AG09319 (cell line): ENCODE results near the gene BLTP3A.
"Not testable (repeated sequence)": the region's sequence is repeated elsewhere in the genome, so short reads cannot be mapped to it uniquely, and the experiment has no call there.

Source experiments
- DNase-seq: peaks from one replicate; pipeline ENCODE4 v3.0.0-alpha.2; 2010; ENCODE audit warnings: low read depth; ENCODE audit errors: extremely low read depth
- TF ChIP-seq, protein P1 (sequence below): IDR thresholded peaks from 2 replicates; pipeline ENCODE4 v1.5.1; 2011; ENCODE audit warnings: low read depth, mild to moderate bottlenecking, inconsistent platforms, low read length, moderate library complexity

The BLTP3A gene

DNA sequence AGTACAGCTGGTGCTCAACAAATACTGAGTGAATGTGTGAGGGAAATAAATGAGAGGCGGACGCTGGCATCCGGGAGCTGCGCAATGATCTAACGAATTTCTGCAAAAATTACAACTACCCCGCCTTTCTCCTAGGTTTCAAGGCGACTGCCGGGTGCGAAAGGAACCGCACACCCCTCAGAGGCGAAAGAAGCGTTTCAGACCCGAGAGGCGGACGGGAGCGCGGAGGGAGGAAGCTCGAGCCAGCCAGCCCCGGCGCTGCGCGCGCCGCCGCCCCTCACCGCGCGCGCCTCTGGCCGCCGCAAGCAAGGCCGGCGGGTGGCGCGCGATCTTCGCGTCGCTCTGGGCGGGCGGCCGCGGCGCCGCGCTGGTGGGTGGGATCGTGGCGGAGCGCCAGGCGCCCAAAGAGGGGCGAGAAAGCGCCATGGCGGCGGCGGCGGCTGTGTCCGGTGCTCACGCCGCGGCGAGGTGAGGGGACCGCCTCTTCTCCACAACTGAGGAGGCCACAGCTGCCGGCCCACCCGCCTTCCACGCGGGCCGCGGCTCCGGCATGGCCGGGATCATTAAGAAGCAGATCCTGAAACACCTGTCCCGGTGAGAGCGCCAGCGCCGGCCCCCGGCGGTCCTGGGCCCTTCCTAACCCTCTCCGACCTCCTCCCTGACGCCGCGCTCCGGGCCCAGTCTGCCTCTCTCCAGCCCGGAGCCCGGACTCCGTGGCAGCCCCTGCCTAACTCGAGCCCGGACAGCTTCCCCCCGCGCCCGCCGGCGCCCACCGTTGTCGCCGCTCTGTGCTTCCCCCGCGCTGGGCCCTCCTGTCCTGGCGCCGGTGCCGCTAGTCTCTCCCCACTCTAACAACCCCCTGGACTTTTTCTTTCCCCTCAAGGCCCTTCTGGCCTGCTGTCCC lies at the start of gene BLTP3A:
TSS of gene BLTP3A (plus strand) at position 383 of the 904 bp plus-strand sequence. CDS start at position 551, 168 bp downstream.
- DNase-seq: no peak
- TF ChIP-seq, protein P1, sequence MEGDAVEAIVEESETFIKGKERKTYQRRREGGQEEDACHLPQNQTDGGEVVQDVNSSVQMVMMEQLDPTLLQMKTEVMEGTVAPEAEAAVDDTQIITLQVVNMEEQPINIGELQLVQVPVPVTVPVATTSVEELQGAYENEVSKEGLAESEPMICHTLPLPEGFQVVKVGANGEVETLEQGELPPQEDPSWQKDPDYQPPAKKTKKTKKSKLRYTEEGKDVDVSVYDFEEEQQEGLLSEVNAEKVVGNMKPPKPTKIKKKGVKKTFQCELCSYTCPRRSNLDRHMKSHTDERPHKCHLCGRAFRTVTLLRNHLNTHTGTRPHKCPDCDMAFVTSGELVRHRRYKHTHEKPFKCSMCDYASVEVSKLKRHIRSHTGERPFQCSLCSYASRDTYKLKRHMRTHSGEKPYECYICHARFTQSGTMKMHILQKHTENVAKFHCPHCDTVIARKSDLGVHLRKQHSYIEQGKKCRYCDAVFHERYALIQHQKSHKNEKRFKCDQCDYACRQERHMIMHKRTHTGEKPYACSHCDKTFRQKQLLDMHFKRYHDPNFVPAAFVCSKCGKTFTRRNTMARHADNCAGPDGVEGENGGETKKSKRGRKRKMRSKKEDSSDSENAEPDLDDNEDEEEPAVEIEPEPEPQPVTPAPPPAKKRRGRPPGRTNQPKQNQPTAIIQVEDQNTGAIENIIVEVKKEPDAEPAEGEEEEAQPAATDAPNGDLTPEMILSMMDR: no peak

DNA sequence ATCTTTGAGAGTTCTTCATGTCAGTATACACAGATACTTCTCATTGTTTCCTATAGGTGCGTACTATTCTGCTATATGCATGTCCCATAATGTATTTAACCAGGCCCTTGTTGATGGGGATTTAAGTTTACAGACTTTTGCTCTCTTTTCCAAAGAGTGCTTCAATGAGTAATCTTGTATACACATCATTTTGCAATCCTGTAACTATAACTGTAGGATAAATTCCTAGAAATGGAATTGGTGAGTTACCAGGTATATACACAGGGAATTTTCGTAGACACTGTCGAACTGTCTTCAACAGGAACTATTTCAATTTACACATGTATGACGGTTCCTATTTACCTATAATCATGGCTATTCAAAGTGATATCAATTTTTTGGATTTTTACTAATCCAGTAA lies 49.8 kb upstream of the BLTP3A start:
- TF ChIP-seq, protein P1: no peak
- no peak for DNase-seq

DNA sequence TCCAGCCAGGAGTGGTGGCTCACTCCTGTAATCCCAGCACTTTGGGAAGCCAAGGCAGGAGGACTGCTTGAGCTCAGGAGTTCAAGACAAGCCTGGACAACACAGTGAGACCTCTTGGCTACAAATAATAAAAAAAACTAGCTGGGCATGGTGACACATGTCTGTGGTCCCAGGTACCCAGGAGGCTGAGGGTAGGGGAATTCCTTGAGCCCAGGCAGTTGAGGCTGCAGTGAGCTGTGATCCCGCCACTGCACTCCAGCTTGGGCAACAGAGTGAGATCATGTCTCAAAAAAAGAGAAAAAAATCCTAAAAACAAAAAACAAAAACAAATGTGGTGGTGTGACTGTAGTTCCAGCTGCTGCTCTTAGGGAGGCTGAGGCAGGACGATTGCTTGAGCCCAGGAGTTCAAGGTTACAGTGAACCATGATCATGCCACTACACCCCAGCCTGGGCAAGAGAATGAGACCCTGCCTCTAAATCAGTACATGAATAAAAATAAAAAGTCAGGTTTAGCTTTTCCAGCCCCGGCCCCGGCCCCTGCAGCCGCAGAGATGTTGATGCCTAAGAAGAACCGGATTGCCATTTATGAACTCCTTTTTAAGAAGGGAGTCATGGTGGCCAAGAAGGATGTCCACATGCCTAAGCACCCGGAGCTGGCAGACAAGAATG lies 48.1 kb upstream of the BLTP3A start:
- no peak for DNase-seq
- TF ChIP-seq, protein P1: no peak

DNA sequence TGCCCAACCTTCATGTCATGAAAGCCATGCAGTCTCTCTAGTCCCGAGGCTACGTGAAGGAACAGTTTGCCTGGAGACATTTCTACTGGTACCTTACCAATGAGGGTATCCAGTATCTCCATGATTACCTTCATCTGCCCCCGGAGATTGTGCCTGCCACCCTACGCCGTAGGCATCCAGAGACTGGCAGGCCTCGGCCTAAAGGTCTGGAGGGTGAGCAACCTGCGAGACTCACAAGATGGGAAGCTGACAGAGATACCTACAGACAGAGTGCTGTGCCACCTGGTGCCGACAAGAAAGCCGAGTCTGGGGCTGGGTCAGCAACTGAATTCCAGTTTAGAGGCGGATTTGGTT lies 47.6 kb upstream of the BLTP3A start:
- not testable (repeated sequence) for DNase-seq

GRCh38 chr6:34745277-34746103 lies 46.4 kb upstream of the BLTP3A start:
- no peak for DNase-seq
- TF ChIP-seq, protein P1: no peak

DNA sequence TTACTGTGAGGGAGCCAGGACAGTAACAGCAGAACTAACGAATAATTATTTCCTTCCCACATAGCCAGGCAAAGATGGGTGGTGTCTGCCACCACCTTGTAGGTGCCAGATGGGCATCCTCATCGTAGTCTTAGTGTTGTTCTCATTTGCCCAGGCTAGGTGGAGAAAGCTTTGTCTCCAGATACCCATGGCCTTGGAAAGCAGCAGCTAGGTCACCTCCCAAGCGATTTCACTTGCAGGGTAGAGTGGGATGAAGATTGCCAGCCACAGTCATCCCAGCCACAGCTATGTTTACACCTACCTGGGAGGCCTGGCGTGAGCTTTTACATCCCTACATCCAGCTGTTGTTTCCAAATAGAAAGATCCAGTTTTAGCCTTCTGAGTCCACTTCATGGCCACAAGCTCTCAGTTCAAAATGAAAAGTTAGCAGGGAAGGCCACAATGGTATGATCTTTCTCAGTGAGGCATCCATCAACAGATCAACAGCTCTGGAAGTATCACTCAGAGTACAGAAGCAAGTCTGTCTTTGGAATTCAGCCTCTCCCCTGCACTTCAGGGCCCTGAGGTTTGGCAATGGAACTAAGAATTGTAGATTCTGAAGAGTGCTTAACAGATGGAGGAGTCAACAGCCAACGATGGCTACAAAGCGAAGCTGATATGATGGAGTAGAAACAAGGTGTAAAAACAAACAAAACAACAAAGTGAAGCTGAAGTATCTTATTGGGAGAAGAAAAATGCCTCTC lies 45.6 kb upstream of the BLTP3A start:
- TF ChIP-seq, protein P1: no peak
- no peak for DNase-seq

GRCh38 chr6:34748757-34749156 lies 43.1 kb upstream of the BLTP3A start:
- TF ChIP-seq, protein P1: no peak
- DNase-seq: no peak
